ENCODE data around the gene LURAP1L.

Gene LURAP1L

GRCh38 chr9:12777121-12778022 lies 2.6 kb downstream of the LURAP1L start:
- FAIRE-seq = peak; percentile 68

GRCh38 chr9:12778389-12778788 lies 3.6 kb downstream of the LURAP1L start:
- FAIRE-seq = no peak

GRCh38 chr9:12781226-12781733 lies 6.5 kb downstream of the LURAP1L start:
- FAIRE-seq = peak; percentile 13

GRCh38 chr9:12783767-12784460 lies 9.1 kb downstream of the LURAP1L start:
- FAIRE-seq = peak; percentile 86

GRCh38 chr9:12784461-12785259 lies 9.8 kb downstream of the LURAP1L start:
- FAIRE-seq = peak; percentile 94

GRCh38 chr9:12785260-12785770 lies 10.5 kb downstream of the LURAP1L start:
- FAIRE-seq = no peak

GRCh38 chr9:12785941-12786340 lies 11.1 kb downstream of the LURAP1L start:
- no peak for FAIRE-seq

- FAIRE-seq = no peak
Observed at GRCh38 chr9:12790001-12790400, 15.2 kb downstream of the LURAP1L start.

GRCh38 chr9:12790883-12791282 lies 16.1 kb downstream of the LURAP1L start:
- no peak for FAIRE-seq

- peak; percentile 95 for FAIRE-seq
Observed at GRCh38 chr9:12794101-12794799, 19.4 kb downstream of the LURAP1L start.

GRCh38 chr9:12796601-12797000 lies 21.8 kb downstream of the LURAP1L start:
- no peak for FAIRE-seq

- peak; percentile 80 for FAIRE-seq
Observed at GRCh38 chr9:12797037-12797436, 22.2 kb downstream of the LURAP1L start.

GRCh38 chr9:12798066-12798770 lies 23.4 kb downstream of the LURAP1L start:
- peak; percentile 69 for FAIRE-seq

- no peak for FAIRE-seq
Observed at GRCh38 chr9:12801187-12801586, 26.4 kb downstream of the LURAP1L start.

GRCh38 chr9:12801663-12802062 lies 26.8 kb downstream of the LURAP1L start:
- no peak for FAIRE-seq

- no peak for FAIRE-seq
Observed at GRCh38 chr9:12802093-12802492, 27.3 kb downstream of the LURAP1L start.

- no peak for FAIRE-seq
Observed at GRCh38 chr9:12808569-12808968, 33.7 kb downstream of the LURAP1L start.

GRCh38 chr9:12809720-12810119 lies 34.9 kb downstream of the LURAP1L start:
- FAIRE-seq = no peak

- no peak for FAIRE-seq
Observed at GRCh38 chr9:12811935-12812334, 37.1 kb downstream of the LURAP1L start.

- no peak for FAIRE-seq
Observed at GRCh38 chr9:12812710-12813109, 37.9 kb downstream of the LURAP1L start.

GRCh38 chr9:12813533-12813932 lies 38.7 kb downstream of the LURAP1L start:
- no peak for FAIRE-seq

Measured in islet of Langerhans (tissue), 1 donor.